ENCODE results near the gene CENPC. TPM values are rescaled to one million over a fixed set of nuclear protein-coding genes. Genes with fewer than 3 reads are reported as not detected.

Gene CENPC
- total and polyA plus RNA-seq, 2 donors (not counting 1 experiment from before 2014, with no cell fraction given): 11.7 to 67.0 TPM

- DNase-seq (no peak), ATAC-seq (ENCODE audit: low read depth) (no peak)
- TF ChIP-seq CTCF (IDR thresholded peaks at IDR 0.05): no peak
- TF ChIP-seq EZH2 (IDR thresholded peaks at IDR 0.05; ENCODE audit: borderline replicate concordance, insufficient read depth, low read depth, low read length, poor library complexity, severe bottlenecking): no peak
- intact Hi-C loops (cut with micrococcal nuclease): no loop called here
- Histone ChIP-seq H3K4me1 (ENCODE audit: control insufficient read depth in 2 of 2, insufficient read depth in 2 of 2, low read length in 2 of 2) (no peaks in the 10 kb centered on the region), H3K4me3 (ENCODE audit: control extremely low read depth in 1 of 5, extremely low read depth in 1 of 5, insufficient read depth in 1 of 5, low read depth in 2 of 5, low read length in 4 of 5) (no peak overlapping the region), H4K20me1 (ENCODE audit: control insufficient read depth, insufficient read depth, low read length, poor library complexity, severe bottlenecking) (no peaks in the 10 kb centered on the region), H3K4me2 (replicated peaks; ENCODE audit: low read depth, low read length, poor library complexity, severe bottlenecking) (no peak overlapping the region), H3K27me3 (replicated peaks in 1 of 4; ENCODE audit: control extremely low read depth in 1 of 4, control insufficient read depth in 3 of 4, insufficient read depth in 4 of 4, low read length in 3 of 4) (no peaks in the 10 kb centered on the region), H3K27ac (ENCODE audit: low read length in 2 of 2) (no peak overlapping the region), H3K9me3 (ENCODE audit: control extremely low read depth in 1 of 3, control insufficient read depth in 2 of 3, insufficient read depth in 1 of 3, low read length in 2 of 3) (peaks cover 0 to 4% (median 0%) of the 10 kb centered on the region in 3 donors), H2AFZ (ENCODE audit: insufficient read depth, low read depth, low read length, poor library complexity, severe bottlenecking) (no peak overlapping the region), H3K36me3 (replicated peaks in 1 of 2; ENCODE audit: control extremely low read depth in 1 of 2, control insufficient read depth in 1 of 2, extremely low read depth in 1 of 2, insufficient read depth in 2 of 2, low read length in 1 of 2) (peaks cover 5 to 22% of the 10 kb centered on the region in 2 experiments), H3K79me2 (ENCODE audit: control insufficient read depth, insufficient read depth, low read length) (no peaks in the 10 kb centered on the region), H3K9ac (ENCODE audit: low read length) (no peak overlapping the region)
- POLR2A ChIA-PET: no interaction called here
- Mint-ChIP-seq H3K27ac (no peak overlapping the region), H3K9me3 (ENCODE audit: insufficient read depth) (peaks cover 4% of the 10 kb centered on the region), H3K4me3 (no peak overlapping the region), H3K4me1 (no peaks in the 10 kb centered on the region), H3K27me3 (no peaks in the 10 kb centered on the region)
- CTCF ChIA-PET: no interaction called here
- no CpG with 5 or more reads among the region's 4 CpGs for WGBS (ENCODE audit: insufficient coverage)
These were observed 93.0 kb downstream of the CENPC start for GRCh38 chr4:67452100-67452845.

GRCh38 chr4:67451464-67451863, 93.8 kb downstream of the CENPC start:
- no peak for ATAC-seq (ENCODE audit: low read depth)
- 100% methylated on average over 6 of the region's 6 CpGs for WGBS (ENCODE audit: insufficient coverage)

More at GRCh38 chr4:67451464-67451863, 93.8 kb downstream of the CENPC start:
- Histone ChIP-seq H3K27me3 (replicated peaks in 1 of 4; ENCODE audit: control extremely low read depth in 1 of 4, control insufficient read depth in 3 of 4, insufficient read depth in 4 of 4, low read length in 3 of 4) (no peaks in the 10 kb centered on the region), H3K4me2 (replicated peaks; ENCODE audit: low read depth, low read length, poor library complexity, severe bottlenecking) (no peak overlapping the region), H3K4me3 (ENCODE audit: control extremely low read depth in 1 of 5, extremely low read depth in 1 of 5, insufficient read depth in 1 of 5, low read depth in 2 of 5, low read length in 4 of 5) (no peak overlapping the region), H3K4me1 (ENCODE audit: control insufficient read depth in 2 of 2, insufficient read depth in 2 of 2, low read length in 2 of 2) (no peaks in the 10 kb centered on the region), H3K9ac (ENCODE audit: low read length) (no peak overlapping the region), H4K20me1 (ENCODE audit: control insufficient read depth, insufficient read depth, low read length, poor library complexity, severe bottlenecking) (no peaks in the 10 kb centered on the region), H2AFZ (ENCODE audit: insufficient read depth, low read depth, low read length, poor library complexity, severe bottlenecking) (no peak overlapping the region), H3K9me3 (ENCODE audit: control extremely low read depth in 1 of 3, control insufficient read depth in 2 of 3, insufficient read depth in 1 of 3, low read length in 2 of 3) (peaks cover 0 to 4% (median 0%) of the 10 kb centered on the region in 3 donors), H3K79me2 (ENCODE audit: control insufficient read depth, insufficient read depth, low read length) (no peaks in the 10 kb centered on the region), H3K27ac (ENCODE audit: low read length in 2 of 2) (no peak overlapping the region), H3K36me3 (replicated peaks in 1 of 2; ENCODE audit: control extremely low read depth in 1 of 2, control insufficient read depth in 1 of 2, extremely low read depth in 1 of 2, insufficient read depth in 2 of 2, low read length in 1 of 2) (peaks cover 4 to 17% of the 10 kb centered on the region in 2 experiments)
- no peaks in the 10 kb centered on the region for H3K27me3 Mint-ChIP-seq
- H3K4me3 Mint-ChIP-seq: no peak overlapping the region
- H3K9me3 Mint-ChIP-seq (ENCODE audit: insufficient read depth): peaks cover 4% of the 10 kb centered on the region
- intact Hi-C loops (cut with micrococcal nuclease): no loop called here
- H3K27ac Mint-ChIP-seq: no peak overlapping the region
- ChIA-PET CTCF (no interaction called here), POLR2A (no interaction called here)
- no peak for TF ChIP-seq EZH2 (IDR thresholded peaks at IDR 0.05; ENCODE audit: borderline replicate concordance, insufficient read depth, low read depth, low read length, poor library complexity, severe bottlenecking)
- no peak for TF ChIP-seq CTCF (IDR thresholded peaks at IDR 0.05)
- no peak for DNase-seq
- no peaks in the 10 kb centered on the region for H3K4me1 Mint-ChIP-seq

Measured in B cell (primary cell).